ENCODE measurements around the gene EML5.

Gene EML5

GRCh38 chr14:88599761-88600439 is 192.9 kb downstream of the EML5 start:
- Histone ChIP-seq H3K4me3 (ENCODE audit: low read length) (peak overlapping the region; percentile 69), H3K36me3 (replicated peaks; ENCODE audit: low read depth, low read length) (peaks cover 67% of the 10 kb centered on the region), H3K27ac (ENCODE audit: low read length) (peak overlapping the region; percentile 93)

GRCh38 chr14:88599326-88599725 is 193.4 kb downstream of the EML5 start:
- Histone ChIP-seq H3K4me1 (ENCODE audit: low read length) (peaks cover 65% of the 10 kb centered on the region), H3K27ac (ENCODE audit: low read length) (peak overlapping the region; percentile 93), H3K9me3 (ENCODE audit: insufficient read depth, low read length) (no peaks in the 10 kb centered on the region), H3K79me2 (ENCODE audit: low read length) (peaks cover 3% of the 10 kb centered on the region; the same call in 1 of the 2 replicates), H3K36me3 (replicated peaks; ENCODE audit: low read depth, low read length) (peaks cover 72% of the 10 kb centered on the region), H4K20me1 (ENCODE audit: insufficient read depth, low read length) (no peaks in the 10 kb centered on the region), H3K9ac (ENCODE audit: low read length) (peak overlapping the region; percentile 61), H3K27me3 (ENCODE audit: low read depth, low read length) (no peaks in the 10 kb centered on the region), H3K4me3 (ENCODE audit: low read length) (peak overlapping the region; percentile 69), H3K4me2 (ENCODE audit: low read length) (peak overlapping the region; percentile 95), H2AFZ (ENCODE audit: low read depth, low read length) (no peak overlapping the region)
- TF ChIP-seq CTCF (IDR thresholded peaks at IDR 0.05; ENCODE audit: low read depth, low read length) (no peak), EZH2phosphoT487 (IDR thresholded peaks at IDR 0.05; ENCODE audit: low read depth) (no peak)

More at GRCh38 chr14:88599761-88600439, 192.9 kb downstream of the EML5 start:
- H3K79me2 ChIP-seq (ENCODE audit: low read length), result peaks cover 3% of the 10 kb centered on the region; the same call in 1 of the 2 replicates
- TF ChIP-seq CTCF (IDR thresholded peaks at IDR 0.05; ENCODE audit: low read depth, low read length) (no peak), EZH2phosphoT487 (IDR thresholded peaks at IDR 0.05; ENCODE audit: low read depth) (no peak)
- H2AFZ ChIP-seq (ENCODE audit: low read depth, low read length), result no peak overlapping the region
- peaks cover 59% of the 10 kb centered on the region for H3K4me1 ChIP-seq (ENCODE audit: low read length)
- H4K20me1 ChIP-seq (ENCODE audit: insufficient read depth, low read length), result no peaks in the 10 kb centered on the region
- peak overlapping the region; percentile 61 for H3K9ac ChIP-seq (ENCODE audit: low read length)
- H3K4me2 ChIP-seq (ENCODE audit: low read length), result peak overlapping the region; percentile 95
- no peaks in the 10 kb centered on the region for H3K9me3 ChIP-seq (ENCODE audit: insufficient read depth, low read length)
- no peaks in the 10 kb centered on the region for H3K27me3 ChIP-seq (ENCODE audit: low read depth, low read length)

- Histone ChIP-seq H3K36me3 (replicated peaks; ENCODE audit: low read depth, low read length) (peaks cover 75% of the 10 kb centered on the region), H2AFZ (ENCODE audit: low read depth, low read length) (no peak overlapping the region), H3K4me3 (ENCODE audit: low read length) (no peak overlapping the region), H3K9ac (ENCODE audit: low read length) (no peak overlapping the region), H3K79me2 (ENCODE audit: low read length) (peaks cover 3% of the 10 kb centered on the region; the same call in 1 of the 2 replicates), H4K20me1 (ENCODE audit: insufficient read depth, low read length) (no peaks in the 10 kb centered on the region), H3K4me1 (ENCODE audit: low read length) (peaks cover 67% of the 10 kb centered on the region), H3K9me3 (ENCODE audit: insufficient read depth, low read length) (no peaks in the 10 kb centered on the region), H3K27me3 (ENCODE audit: low read depth, low read length) (no peaks in the 10 kb centered on the region), H3K27ac (ENCODE audit: low read length) (no peak overlapping the region), H3K4me2 (ENCODE audit: low read length) (peak overlapping the region; percentile 10; the same call in 1 of the 2 replicates)
- TF ChIP-seq CTCF (IDR thresholded peaks at IDR 0.05; ENCODE audit: low read depth, low read length) (no peak), EZH2phosphoT487 (IDR thresholded peaks at IDR 0.05; ENCODE audit: low read depth) (no peak)
Observed at GRCh38 chr14:88598097-88598675, 194.6 kb downstream of the EML5 start.

- TF ChIP-seq CTCF (IDR thresholded peaks at IDR 0.05; ENCODE audit: low read depth, low read length) (no peak), EZH2phosphoT487 (IDR thresholded peaks at IDR 0.05; ENCODE audit: low read depth) (no peak)
- H3K4me2 ChIP-seq (ENCODE audit: low read length), result no peak overlapping the region
Observed at GRCh38 chr14:88597601-88598000, 195.2 kb downstream of the EML5 start.

More at GRCh38 chr14:88597601-88598000, 195.2 kb downstream of the EML5 start:
- Histone ChIP-seq H3K9ac (ENCODE audit: low read length) (no peak overlapping the region), H3K36me3 (replicated peaks; ENCODE audit: low read depth, low read length) (peaks cover 71% of the 10 kb centered on the region), H2AFZ (ENCODE audit: low read depth, low read length) (no peak overlapping the region), H3K4me1 (ENCODE audit: low read length) (peaks cover 67% of the 10 kb centered on the region), H3K9me3 (ENCODE audit: insufficient read depth, low read length) (no peaks in the 10 kb centered on the region), H3K27ac (ENCODE audit: low read length) (no peak overlapping the region), H3K27me3 (ENCODE audit: low read depth, low read length) (no peaks in the 10 kb centered on the region), H4K20me1 (ENCODE audit: insufficient read depth, low read length) (no peaks in the 10 kb centered on the region), H3K4me3 (ENCODE audit: low read length) (no peak overlapping the region), H3K79me2 (ENCODE audit: low read length) (peaks cover 3% of the 10 kb centered on the region; the same call in 1 of the 2 replicates)

Data from OCI-LY3 (cell line).